UCSD-AML1 (cell line): ENCODE data around the gene C1QTNF7.

Experiments used
- DNase-seq: peaks from one replicate; lab custom pipeline; 2025; ENCODE audit not compliant: unreplicated experiment; lab: John Stamatoyannopoulos, UW

Gene C1QTNF7

DNA sequence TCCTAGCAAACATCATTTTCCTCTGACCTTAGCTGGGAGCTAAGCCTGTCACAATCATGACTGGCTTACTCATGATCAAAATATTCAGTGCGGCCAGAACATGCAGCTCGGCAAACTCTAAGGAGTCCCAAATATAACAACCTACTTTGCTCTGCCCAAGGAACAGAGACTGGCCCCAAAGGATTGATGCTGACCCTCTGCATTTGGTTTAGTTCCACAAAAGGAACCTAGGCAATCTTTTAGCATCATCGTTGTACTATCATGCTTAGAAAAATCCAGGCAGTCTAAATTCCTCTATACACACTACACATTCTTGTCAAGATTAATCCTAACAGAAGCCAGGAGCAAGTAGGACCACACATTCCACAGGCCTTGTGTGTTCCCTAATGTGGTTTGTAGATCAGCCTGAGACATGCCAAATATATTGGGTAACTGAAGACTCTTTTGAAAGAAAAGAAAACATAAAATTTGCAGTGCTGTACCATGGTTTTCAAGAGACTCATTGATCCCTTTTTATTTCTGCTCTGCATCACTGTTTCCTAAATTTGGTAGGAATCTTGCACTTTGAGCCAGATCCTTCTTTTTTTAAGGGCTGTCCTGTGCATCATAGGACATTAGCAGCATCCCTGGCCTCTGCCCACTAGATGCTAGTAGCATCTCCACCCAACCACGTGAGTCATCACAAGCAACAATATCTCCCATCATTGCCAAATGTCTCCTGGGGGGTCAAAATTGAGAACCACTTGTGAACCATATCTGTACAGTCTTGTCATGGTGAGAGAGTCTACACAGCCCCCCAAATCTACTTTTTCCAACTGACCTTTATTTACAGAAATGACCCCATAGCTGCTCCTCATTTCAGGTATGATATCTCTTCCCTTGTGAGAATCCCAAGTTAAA, 24.3 kb downstream of the C1QTNF7 start:
- DNase-seq: no peak

DNA sequence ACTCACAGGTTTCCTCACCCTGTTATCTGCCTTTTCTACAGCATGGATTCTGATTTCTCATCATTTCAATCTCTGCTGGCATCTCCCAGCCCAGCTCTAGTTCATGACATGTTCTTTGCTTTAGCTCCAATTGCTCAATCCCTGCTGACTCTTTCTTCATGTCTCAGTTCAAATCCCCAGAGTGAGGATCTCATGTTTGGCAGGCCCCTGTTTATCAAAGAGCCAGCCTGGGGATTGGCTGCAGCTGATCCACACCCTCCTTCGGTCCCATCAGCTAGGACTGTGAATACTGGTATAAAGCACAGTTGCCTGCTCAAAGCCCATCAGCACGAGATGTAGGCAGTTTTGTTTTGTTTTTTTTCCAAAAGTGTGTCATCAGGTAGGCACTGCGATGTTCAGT, 27.5 kb downstream of the C1QTNF7 start:
- DNase-seq: no peak

DNA sequence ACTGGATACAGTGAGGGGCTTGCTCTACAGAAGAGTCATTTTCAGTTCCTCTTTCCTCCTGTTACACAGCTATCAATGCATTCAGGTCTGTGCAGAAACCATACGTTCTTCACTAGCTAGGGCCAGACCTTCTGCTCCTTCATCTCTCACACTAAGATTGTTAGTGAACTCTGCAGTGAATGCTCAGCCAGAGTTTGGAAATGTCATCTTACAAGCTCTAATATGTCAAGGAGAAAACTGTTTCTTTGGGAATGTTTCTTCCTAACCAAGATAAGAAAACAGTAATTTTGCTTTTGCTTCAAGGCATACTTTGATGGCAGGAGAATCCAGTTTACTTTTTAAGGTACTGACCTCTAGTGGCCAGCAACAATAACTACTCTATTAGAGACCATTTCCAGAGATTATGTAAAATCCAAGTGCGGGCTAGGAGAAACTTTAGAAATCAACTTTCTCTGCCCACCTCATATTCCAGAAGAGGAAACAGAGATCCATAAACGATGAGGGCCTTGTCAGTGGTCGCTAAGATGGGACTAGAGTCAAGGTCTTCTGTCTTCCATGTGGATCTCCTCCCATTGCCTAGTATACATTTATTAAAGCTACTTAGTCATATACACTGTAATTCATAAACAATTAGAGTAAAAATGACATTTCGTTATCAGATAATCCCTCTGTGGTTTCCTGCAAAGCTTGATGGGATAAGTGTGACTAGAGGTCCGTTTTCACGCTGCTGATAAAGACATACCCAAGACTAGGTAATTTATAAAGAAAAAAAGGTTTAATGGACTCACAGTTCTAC, 29.8 kb downstream of the C1QTNF7 start:
- no peak for DNase-seq

DNA sequence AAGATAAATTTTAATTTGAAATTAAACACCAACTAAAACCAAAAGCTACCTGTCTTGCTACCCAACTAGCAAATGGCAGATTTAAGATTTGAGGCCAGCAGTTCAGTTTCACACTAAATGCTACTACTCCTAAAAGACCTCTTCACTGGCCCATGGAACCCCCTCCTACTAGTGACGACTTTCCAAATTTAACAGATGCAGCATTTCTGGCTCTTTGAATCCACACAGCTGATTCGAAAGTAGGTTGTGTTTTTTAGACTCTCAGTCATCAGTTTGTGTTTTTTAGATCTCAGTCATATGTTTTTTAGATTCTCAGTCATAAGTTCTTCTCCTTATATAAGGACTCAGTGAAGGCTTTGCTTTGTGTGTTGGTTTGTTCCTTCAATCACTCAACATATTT, 30.8 kb downstream of the C1QTNF7 start:
- DNase-seq: no peak

DNA sequence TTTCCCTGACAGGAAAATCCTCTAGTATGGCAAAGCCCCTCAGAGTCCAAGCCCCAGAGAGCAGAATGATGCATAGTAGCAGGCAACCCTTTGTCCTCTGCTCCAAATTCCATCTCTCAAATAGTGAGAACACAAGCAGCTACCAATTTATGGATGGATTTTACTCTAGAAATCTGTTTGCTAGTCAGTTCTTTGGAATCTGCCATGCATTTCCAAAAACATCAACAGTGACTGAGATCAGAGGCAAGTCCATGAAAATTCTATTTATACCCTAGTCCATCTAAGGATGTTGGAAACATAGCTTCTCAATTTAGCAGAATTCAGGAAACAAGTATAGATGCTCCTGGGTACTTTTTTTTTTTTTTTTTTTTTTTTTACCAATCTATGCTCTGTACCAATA, 31.9 kb downstream of the C1QTNF7 start:
- DNase-seq: no peak

DNA sequence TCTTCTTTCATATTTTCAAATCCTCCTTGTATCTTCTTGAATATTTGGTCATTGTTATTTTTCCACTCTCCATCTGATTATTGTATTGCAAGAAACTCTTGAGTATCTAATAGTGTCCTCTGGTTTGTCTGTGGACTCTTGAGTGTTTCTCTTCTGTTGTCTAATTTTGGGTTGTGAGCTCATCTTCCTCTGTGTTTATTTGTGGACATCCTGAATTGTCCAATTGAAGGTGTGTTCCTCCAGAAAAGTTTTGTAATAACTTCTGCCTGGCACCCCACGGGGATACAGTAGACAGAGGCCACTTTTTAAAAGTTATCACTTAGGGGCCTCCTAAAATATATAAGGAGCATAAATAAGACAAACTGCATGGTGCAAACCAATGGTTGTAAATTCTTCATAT, 38.8 kb downstream of the C1QTNF7 start:
- no peak for DNase-seq

DNA sequence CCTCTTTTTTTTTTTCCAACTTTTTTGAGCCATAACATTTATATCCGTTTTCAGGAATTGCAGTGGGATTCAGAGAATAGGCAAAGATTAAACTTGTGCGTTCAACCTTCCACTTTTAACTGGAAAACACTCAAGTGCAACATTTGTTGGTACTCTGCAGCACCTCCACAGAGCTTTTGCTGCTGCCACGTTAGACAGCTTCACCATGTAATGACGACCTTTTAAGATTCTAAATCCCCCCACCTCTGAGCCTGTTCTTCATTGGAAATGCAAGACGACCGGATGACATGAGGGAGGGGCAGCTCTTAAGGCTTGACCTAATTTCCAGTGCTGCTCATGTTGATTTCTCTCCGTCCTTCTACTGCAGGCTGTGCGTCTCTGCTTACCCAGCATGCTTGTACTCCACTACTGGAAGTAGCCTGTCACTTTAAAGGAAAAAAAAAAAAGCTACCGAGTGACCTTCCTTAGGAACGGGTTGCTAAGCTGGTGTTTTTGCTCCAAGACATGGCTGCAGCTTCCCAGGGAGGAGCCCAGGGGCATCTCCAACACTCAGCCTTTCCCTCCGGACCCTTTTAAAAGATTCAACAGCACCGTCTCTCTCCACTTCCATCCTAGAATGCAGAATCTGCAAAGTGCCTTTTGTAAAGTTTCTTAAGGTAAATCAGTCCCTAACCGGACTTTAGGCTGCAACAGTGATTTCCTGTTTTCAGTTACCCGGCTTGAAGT, 41.7 kb downstream of the C1QTNF7 start, which contains the start of gene CC2D2A:
Gene CC2D2A, plus strand, starts transcription at position 481 of the 726 bp plus-strand sequence. CDS start 6,051 bp downstream, outside the sequence.
- no peak for DNase-seq

DNA sequence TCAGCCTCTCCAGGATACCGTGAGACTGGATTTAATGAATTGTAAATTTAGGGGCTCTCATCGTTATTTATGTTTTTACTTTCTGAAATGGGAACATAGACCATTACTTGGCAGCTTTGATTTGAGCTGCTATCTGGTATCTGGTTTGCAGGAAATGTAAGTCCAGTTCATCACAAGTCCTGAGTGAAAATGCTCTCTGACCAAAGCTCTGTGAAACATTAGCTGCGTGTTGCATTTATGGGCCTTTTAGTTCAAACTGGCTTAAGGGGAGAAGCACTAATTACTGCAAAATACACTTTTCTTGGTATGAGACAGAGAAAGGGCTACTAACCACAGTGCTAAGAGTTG, 42.3 kb downstream of the C1QTNF7 start:
- DNase-seq: no peak

DNA sequence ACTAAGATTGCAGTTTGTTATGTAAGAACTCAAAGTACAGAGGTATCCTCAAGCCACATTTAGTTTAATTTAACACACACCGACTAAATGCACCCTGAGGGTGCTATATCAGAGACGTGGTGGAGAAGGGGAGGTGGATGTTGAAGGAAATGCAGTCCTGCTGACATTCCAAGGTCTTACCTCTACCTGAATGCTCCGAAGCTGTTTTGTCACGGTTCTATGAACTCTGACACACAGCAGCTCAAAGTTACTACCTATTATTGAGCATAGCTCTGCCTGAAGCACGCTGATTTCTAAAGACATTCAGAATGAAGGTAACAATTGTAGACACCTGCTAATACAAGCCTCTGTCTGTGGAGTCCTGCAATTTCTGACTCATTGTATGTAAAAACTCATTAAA, 48.6 kb downstream of the C1QTNF7 start:
- no peak for DNase-seq

DNA sequence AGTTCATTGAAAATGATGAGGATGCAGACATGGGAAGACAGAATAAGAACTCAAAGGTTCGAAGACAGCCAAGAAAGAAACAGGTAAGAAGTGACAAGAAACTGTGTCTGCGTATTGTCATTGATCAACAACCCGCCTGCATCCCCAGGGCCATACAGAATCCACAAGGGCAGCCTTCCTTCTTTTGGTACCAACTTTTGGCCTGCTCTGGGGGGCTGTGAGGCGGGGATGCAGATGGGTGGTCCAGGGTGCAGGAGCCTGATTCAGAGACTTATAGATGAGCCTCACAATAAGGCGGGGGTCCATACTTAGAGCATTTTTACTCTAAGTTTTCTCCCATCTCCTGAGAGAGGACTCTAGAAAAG, 50.9 kb downstream of the C1QTNF7 start:
- no peak for DNase-seq

DNA sequence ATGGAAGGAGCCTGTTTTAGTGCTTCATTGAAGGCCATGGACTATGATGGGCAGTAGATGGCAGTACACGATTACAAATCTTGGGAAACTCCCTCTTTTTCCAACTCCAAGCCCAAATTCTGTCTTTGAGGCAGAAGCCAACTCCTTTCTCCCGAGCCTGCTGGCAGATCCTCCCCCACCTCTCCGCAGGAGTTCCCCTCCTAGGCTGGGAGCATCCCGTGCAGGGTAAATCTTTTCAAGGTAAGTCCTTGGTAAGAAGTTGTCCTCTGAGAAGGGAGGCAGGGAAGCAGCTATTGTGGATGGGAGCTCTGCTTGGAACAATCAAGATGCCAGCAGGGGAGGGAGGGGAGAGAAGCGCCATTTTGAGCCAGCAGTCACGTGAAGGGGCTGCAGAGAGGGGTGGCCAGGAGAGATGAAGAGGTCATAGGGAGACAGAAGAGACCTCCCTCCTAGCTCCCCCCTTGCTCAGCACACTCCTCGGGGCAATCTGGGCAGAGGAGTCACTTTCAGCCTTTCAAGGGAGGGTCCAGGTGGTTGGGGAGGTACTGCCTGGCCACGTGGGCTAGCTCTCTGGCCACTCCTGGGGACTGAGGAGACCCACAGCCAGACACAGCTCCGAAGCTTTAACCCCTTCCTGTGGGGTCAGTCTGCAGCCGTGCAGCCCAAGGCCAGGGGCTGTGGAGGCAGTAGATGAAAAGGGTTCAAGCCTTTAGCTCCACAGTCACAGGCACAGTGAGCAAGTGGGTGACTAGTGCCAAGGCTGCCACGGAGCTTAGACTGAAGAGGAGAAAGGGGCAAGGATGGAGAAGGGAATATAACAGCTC, 51.5 kb downstream of the C1QTNF7 start:
- DNase-seq: peak; percentile 29

DNA sequence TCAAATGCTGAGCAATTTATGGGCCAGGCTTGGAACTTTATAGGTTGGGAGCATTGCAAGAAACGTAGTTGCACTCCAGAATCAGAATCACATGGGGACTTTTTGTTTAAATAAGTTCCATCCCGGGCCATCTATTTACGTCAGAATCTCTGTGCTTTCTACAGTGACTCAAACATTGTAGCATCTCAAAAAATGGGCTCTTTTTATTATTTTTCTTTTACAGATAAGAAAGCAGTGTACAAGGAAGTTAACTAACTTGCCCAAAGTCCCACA, 52.0 kb downstream of the C1QTNF7 start:
- no peak for DNase-seq

DNA sequence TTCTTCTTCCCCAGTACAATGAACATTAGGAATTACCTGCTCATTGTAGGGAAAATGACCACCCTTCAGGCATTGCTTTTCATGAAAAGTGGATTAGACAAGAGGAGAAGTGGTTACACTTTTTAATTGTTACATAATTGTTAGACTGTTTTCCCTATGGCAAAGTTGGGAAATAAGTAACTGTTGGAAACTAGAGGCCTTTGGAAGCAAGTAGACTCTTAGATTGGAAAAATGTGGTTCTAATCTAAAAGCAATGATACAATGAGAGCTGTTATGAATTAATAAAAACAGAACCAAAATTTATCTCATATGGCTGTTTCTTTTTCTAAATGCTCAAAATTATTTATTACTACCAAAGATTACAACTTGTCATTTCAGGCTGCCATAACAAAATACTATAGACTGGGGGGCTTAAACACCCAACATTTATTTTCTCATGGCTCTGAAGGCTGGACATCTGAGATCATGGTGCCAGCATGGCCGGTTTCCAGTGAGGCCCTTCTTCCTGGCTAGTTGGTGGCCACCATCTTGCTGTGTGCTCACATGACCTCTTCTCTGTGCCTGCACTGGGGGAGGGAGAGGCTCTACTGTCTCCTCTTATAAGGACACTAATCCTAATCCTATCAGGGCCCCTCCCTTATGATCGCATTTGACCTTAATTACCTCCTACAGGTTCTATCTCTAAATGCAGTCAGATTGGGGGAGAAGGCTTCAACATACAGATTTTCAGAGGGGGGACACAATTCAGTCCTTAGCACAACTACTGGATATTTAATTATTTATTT, 54.3 kb downstream of the C1QTNF7 start:
- DNase-seq: no peak

DNA sequence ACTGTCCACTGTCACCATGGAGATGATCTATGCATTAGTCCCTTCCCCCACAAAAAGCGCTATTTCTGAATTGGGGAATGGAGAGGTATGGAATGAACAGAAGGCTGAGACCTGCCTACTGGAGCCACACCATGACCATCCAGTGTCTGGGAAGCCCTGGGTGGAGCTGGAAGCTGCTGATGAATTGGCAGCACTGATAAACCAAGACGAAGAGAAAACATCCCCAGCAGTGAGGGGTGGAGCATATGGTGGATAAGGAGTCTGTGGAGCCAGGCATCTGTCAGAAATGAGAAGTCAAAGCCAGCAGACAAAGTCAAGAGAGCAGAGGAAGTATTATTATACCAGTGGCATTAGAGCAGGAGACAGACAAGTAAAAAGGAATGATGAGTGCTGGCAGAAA, 55.0 kb downstream of the C1QTNF7 start:
- no peak for DNase-seq

DNA sequence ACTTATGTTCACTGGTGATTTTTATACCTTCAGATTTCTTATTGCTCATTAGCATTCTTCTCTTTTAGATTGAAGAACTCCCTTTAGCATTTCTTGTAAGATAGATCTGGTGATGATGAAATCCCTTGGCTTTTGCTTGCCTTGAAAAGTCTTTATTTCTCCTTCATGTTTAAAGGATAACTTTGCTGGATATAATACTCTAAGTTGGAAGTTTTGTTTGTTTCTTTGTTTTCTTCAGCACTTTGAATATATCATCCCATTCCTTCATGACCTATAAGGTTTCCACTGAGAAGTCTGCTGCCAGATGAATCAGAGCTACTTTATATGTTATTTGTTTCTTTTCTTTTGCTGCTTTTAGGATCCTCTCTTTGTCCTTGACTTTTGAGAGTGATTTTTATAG, 60.3 kb downstream of the C1QTNF7 start:
- no peak for DNase-seq

DNA sequence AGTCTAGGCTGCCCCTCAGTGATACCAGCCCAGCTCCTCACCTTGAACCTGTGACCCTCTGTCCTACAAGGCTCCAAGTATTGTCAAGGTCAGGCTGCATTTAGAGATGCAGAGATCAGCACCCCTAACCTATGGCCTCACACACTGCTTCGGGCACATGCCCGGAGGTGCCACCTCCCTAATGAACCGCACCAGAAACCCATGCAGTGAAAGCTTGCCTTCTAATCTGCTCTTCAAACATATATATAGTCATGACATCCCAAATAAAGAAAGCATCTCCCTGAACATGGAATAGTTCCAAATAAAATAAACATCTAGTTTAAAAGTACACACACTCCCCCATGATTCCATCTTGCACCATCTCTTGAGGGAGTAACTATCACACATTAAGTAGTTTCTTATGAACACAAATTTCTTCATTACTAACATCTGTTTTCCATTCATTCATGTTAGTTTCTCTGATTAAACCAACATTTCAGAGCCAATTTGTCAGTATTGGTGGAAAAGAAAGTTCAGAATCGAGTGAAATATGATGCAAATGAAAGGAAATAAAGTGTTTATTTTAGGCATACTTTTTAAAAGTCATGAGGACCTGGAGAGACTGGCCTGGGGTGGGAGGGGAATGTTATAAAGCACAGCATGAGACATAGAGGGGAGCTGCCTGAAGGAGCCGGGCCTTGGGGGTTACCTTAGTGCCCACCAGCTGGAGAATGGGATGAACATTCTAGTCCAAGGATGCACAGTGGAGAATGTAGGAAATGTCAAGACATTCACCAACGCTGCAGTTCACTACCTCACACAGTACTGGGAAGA, 61.0 kb downstream of the C1QTNF7 start:
- no peak for DNase-seq

DNA sequence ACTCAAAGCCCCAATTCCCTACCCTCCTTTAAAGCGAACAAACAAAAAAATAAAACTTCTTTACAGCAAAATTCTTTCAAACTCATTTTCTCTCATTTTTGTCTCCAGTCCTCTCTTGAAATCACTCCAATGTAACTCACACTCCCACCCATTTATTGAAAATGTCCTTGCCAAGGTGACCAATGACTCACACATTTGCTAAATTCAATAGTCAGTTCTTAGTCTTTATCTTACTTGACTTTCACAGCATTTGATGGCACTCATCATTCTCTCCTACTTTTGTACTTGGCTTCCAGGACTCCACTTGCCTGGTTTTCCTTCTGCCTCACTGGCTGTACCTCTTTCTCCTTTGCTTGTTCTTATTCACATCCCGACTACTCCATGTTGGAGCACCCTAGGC, 61.7 kb downstream of the C1QTNF7 start:
- DNase-seq: no peak

DNA sequence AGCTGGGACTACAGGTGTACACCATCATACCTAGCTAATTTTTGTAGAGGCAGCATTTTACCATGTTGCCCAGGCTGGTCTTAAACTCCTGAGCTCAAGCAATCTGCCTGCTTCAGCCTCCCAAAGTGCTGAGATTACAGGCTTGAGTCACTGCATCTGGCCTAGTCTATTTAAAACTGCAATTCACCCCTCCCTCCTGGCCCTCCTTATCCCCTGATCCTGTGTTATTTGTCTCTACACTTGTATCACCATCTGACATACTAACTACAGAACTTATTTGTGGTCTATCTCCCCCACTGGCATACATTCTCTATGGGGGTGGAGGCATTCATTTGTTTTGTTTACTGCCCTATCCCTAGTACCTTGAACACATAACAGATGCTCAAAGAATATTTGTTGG, 65.6 kb downstream of the C1QTNF7 start:
- DNase-seq: no peak

DNA sequence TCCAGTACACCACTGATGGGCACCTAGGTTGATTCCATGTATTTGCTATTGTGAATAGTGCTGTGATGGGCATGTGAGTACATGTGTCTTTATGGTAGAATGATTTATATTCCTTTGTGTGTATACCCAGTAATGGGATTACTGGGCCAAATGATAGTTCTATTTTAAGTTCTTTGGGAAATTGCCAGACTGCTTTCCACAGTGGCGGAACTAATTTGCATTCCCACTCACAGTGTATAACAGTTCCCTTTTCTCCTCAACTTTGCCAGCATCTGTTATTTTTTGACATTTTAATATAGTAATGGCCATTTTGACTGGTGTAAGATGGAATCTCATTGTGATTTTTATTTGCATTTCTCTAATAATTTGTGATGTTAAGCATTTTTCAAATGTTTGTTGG, 67.8 kb downstream of the C1QTNF7 start:
- no peak for DNase-seq
